ENCODE measurements around the gene LRRK1.

Gene LRRK1

GRCh38 chr15:101025501-101025885 lies 106.3 kb downstream of the LRRK1 start:
- DNase-seq, result no peak

- no peak for DNase-seq
These were observed 106.9 kb downstream of the LRRK1 start for GRCh38 chr15:101025896-101026631.

GRCh38 chr15:101026656-101027272 lies 107.6 kb downstream of the LRRK1 start:
- no peak for DNase-seq

GRCh38 chr15:101027273-101027901 lies 108.2 kb downstream of the LRRK1 start:
- DNase-seq, result no peak

- no peak for DNase-seq
These were observed 108.8 kb downstream of the LRRK1 start for GRCh38 chr15:101027920-101028319.

GRCh38 chr15:101028321-101028720 lies 109.2 kb downstream of the LRRK1 start:
- DNase-seq, result no peak

GRCh38 chr15:101028772-101029438 lies 109.7 kb downstream of the LRRK1 start:
- DNase-seq, result no peak

- DNase-seq, result no peak
These were observed 111.0 kb downstream of the LRRK1 start for GRCh38 chr15:101029971-101030661.

- DNase-seq, result no peak
These were observed 112.1 kb downstream of the LRRK1 start for GRCh38 chr15:101031213-101031612.

GRCh38 chr15:101033801-101034200 lies 114.6 kb downstream of the LRRK1 start:
- no peak for DNase-seq

GRCh38 chr15:101035611-101036010 lies 116.5 kb downstream of the LRRK1 start:
- no peak for DNase-seq

- DNase-seq, result no peak
These were observed 117.0 kb downstream of the LRRK1 start for GRCh38 chr15:101036189-101036588.

- DNase-seq, result no peak
These were observed 118.1 kb downstream of the LRRK1 start for GRCh38 chr15:101037090-101037830.

GRCh38 chr15:101038327-101039003 lies 119.3 kb downstream of the LRRK1 start:
- no peak for DNase-seq

- no peak for DNase-seq
These were observed 120.3 kb downstream of the LRRK1 start for GRCh38 chr15:101039461-101039860.

GRCh38 chr15:101042320-101042719 lies 123.2 kb downstream of the LRRK1 start:
- DNase-seq, result no peak

- DNase-seq, result no peak
These were observed 123.9 kb downstream of the LRRK1 start for GRCh38 chr15:101043011-101043410.

- DNase-seq, result no peak
These were observed 124.9 kb downstream of the LRRK1 start for GRCh38 chr15:101043911-101044624.

- DNase-seq, result no peak
These were observed 125.6 kb downstream of the LRRK1 start for GRCh38 chr15:101044625-101045235.

GRCh38 chr15:101045236-101045646 lies 126.1 kb downstream of the LRRK1 start:
- DNase-seq, result no peak
